Activated naive CD4-positive, alpha-beta T cell (primary cell): ENCODE results near the gene OR14I1.
"Not testable (repeated sequence)": the region's sequence is repeated elsewhere in the genome, so short reads cannot be mapped to it uniquely, and the experiment has no call there.

Experiments used
- DNase-seq, 4 experiments: peaks; one replicate each; lab custom pipeline; 2025; lab: John Stamatoyannopoulos, UW

Gene OR14I1

GRCh38 chr1:248688527-248689298 is 13.9 kb downstream of the OR14I1 start:
- no peak for DNase-seq

- no peak for DNase-seq
These were observed 15.8 kb downstream of the OR14I1 start for GRCh38 chr1:248686815-248687214.

GRCh38 chr1:248681651-248682050 is 20.9 kb downstream of the OR14I1 start:
- DNase-seq = no peak

GRCh38 chr1:248670003-248670402 is 32.6 kb downstream of the OR14I1 start:
- DNase-seq = no peak

GRCh38 chr1:248663453-248664328 is 38.9 kb downstream of the OR14I1 start:
- not testable (repeated sequence) for DNase-seq

GRCh38 chr1:248656797-248657196 is 45.8 kb downstream of the OR14I1 start:
- DNase-seq = not testable (repeated sequence)

GRCh38 chr1:248655354-248655753 is 47.2 kb downstream of the OR14I1 start, which contains the start of gene OR2T27:
TSS of gene OR2T27 (minus strand) at chr1:248655528. CDS start at chr1:248650884, 4,644 bp downstream.
- not testable (repeated sequence) for DNase-seq
